ENCODE data around the gene MCM8. TPM values are rescaled to one million over a fixed set of nuclear protein-coding genes. Genes with fewer than 3 reads are reported as not detected.

MCM8 gene
- total RNA-seq, 1 donor from 2014 or later: 10.4 TPM

DNA sequence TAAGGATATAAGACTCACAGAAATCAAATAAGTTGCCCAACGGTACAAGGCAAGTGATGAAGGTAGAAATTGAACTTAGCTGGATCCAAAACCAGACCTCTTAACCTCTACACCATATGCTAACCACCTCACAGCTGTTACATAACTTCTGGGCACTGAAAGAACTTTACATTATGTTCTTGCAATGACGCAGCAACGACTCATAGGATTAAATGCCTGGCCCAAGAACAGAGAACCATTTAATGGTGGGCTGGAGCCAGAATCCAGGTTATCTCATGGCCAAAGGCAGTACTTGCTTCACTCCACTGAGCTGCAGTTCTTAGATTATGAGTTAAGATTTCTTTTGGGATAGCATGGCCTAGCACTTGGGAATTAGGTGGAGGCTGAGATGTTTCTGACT lies 4.5 kb upstream of the MCM8 start:
- DNase-seq (ENCODE audit: low read depth): no peak

DNA sequence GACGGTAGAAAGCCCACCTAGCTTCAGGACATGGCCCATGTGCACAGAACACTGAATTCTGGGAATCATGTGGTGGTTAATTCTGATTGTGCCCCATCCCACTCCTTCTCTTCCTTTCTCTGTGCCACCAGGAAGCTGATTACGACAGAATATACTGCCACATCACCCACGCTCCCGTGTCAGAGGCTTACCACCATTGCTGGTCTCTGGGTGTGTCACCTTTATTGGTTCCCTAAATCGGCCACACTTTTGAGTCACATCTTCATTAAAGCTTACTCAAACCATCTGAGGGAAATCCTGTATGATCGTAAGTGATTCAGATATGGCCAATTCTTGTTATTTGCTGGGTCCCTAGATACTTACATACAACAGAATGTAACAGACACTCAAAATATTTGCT lies 3.2 kb upstream of the MCM8 start:
- no peak for DNase-seq (ENCODE audit: low read depth)

DNA sequence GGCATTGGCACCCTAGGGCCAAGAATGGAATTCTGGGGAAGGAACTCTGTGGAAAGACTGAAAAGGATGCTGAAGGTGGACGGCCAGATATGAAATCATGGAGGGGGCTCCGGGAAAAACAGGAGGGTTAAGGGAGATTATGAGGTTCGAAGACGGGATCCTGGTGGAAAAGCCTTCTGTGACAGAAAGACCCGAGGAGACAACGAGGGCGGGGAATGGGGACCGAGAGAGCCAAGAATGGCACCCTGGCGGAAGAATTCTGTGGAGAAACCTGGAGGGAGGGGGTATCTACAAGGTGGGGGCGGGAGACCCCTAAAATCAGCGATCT lies 545 bp upstream of the MCM8 start:
- DNase-seq (ENCODE audit: low read depth): no peak

DNA sequence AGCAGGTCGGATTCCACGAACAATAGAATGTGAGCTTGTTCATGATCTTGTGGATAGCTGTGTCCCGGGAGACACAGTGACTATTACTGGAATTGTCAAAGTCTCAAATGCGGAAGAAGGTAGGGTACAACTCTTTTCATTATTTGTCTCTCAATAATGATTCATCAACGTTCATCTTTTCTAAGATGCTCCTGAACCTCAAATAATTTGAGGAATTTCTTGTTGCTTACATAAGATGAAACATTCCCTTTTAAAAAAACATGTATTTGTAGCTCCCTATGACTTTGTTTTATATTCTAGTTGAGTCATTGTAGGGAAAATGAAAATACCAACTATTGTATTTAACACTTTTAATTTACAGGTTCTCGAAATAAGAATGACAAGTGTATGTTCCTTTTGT lies 17.0 kb downstream of the MCM8 start:
- DNase-seq (ENCODE audit: low read depth): no peak

DNA sequence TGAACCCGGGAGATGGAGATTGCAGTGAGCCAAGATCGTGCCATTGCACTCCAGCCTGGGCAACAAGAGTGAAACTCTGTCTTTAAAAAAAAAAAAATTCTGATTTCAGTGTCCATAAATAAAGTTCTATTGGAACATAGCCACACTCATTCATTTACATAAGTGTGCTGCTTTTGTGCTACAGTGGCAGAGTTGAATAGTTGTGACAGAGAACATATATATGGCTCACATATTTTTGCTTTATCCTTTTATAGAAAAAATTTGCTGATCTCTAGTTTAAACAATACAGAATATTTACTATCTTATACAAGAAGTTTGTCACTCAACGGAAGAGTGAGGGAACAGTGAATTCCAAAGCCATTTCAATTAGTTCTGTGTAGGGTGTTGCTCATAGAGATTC lies 18.0 kb downstream of the MCM8 start:
- DNase-seq (ENCODE audit: low read depth): no peak

DNA sequence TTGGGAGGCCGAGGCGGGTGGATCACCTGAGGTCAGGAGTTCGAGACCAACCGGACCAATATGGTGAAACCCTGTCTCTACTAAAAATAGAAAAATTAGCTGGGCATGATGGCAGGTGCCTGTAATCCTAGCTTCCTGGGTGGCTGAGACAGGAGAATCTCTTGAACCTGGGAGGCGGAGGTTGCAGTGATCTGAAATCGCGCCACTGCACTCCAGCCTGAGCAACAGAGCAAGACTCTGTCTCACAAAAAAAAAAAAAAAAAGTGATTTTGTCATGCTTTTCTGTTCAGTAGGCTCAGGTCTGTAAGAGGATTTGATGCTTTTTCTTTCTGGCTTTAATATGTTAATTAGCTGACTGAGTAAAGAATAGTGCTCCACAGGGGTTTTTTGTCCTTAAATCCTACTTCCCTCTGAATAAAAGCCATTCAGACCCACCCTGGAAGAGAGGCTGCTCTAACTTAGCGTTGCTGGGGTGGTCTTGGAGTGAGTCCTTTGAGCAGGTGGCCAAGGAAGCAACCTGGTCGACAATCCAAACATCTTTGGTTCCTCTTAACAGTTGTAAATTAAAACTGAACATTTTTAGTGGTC lies 19.0 kb downstream of the MCM8 start:
- no peak for DNase-seq (ENCODE audit: low read depth)

DNA sequence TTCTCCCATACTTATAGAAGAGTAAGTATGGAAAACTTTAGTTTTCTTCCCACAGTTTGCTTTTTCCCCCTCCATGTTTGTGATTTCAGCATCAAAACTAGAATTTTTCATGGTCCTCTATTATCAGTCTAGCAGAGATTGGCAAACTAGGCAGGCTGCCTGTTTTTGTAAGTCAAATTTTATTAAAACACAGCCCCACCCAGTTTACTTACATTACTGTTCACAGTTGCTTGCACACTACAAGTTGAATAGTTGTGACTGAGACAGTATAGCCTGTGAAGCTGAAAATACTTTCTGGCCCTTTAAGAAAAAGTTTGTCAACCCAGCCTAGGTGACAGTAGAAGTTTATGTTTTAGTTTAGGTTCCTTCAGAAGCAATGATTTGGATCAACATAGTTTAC lies 19.5 kb downstream of the MCM8 start:
- DNase-seq (ENCODE audit: low read depth): no peak

DNA sequence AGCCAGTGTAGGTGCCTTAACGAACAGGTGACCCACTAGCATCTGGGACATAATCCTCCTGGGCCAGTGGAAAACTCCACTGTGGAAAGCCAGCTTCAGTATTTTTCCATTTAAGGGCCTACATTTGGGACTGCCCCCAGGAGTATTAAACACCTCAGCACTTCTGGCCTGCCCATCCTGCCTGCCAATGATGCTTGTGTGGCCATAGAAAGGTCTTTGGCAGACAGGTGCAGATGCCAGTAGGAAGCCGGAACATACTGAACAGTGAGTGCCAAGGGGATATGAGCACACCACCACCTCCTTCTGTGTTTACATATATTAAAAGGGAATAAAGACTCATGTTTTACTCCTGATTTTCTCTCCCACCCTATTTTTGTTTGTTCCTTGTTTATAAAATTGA lies 19.9 kb downstream of the MCM8 start:
- no peak for DNase-seq (ENCODE audit: low read depth)

DNA sequence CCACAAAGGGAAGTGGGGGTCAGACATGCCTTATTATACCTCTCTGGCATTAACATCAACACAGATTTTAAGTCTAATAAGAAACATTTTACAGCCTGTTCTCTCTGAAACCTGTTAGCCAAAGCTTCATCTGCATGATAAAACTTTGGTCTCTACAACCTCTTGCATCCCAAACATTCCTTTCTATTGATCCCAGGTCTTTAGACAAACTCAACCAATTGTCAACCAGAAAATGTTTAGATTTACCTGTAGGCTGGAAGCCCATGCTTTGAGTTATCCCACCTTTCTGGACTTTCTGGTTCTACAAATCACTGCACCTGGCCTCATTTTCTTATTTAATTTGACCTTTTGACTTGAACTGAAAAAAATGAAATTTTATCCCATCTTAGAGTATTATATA lies 20.8 kb downstream of the MCM8 start:
- no peak for DNase-seq (ENCODE audit: low read depth)

DNA sequence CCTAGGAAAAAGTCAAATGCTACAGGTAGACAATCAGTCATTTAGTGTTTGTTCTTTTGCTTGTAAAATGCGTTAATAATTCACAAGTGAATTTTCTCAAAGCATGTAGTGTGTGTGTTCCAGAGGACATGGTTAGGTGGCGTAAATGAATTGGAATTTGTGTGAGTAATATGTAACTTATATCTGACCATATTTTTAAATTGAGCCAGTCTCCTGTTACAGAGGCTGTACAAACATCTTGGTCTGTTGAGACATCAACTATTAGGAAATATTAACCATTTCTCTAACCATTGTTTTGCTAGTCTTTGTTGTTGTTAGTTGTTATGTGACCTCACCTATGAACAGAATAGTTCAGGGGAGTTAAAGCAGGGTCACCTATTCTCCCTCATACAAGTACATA lies 22.7 kb downstream of the MCM8 start:
- peak; percentile 100 for DNase-seq (ENCODE audit: low read depth)

DNA sequence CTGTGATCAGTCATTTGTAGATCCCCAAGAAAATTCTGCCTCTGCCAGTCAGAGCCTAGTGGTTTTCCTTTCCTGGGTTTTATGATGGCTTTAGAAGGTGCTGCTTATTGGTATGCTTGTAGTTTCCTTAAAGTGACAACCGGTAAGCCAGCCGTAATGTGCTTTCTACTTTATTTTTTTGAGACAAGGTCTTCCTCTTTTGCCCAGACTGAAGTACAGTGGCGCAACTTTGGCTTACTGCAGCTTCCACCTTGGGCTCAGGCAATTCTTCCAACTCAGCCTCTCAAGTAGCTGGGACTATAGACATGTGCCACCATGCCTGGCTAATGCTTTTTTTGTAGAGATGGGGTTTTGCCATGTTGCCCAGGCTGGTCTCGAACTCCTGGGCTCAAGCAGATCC lies 23.5 kb downstream of the MCM8 start:
- DNase-seq (ENCODE audit: low read depth): peak; percentile 29

DNA sequence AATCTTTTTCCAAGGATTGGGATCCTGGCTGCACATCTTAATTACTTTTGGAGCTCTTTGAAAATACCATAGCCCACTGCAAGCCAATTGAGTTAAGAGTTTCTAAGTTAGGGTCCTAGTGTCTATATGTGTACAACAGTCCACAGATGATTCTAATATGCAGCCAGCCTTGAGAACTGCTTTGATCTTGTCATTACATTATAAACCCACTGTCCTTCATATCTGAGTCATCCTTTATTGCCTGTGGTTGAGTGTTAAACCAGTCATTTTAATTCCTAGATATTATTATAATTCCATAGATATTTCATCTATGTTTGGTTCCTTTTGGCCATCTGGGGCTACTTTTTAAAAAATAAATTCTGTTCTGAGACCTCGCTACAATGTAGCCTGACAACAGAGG lies 24.1 kb downstream of the MCM8 start:
- DNase-seq (ENCODE audit: low read depth): peak; percentile 33

DNA sequence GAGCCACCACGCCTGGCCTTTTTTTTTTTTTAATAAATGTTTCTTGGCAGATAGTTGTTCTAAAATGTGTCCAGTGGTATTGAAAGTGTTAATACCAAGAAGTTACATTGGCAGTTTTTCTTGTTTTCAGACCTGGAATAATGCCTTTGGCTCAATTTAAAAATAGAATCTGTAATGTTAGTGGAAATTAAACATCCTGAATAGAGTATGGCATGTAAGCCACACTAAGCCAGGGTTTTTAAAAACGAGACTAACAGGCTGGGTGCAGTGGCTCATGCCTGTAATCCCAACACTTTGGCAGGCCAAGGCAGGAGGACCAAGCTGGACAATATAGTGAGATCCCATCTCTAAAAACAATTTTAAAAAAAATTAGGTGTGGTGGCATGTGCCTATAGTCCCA lies 25.3 kb downstream of the MCM8 start:
- no peak for DNase-seq (ENCODE audit: low read depth)

DNA sequence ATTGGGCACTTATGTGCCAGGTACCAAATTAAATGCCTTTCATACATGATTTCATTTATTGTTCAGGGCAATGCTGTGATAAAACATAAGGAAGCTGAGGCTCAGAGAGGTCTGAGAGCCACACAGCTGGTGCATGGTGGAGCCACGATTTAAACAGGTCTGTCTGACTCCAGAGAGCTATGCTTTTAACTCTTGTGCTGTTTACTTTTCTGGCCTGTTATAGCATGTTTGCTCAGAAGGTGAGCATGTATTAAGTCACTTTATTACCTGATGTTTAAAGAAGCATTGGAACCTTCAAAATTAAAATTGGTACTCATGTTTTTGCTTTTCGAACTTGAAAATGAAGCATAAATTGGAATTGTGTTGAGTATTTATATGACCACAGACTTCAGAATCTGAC lies 26.8 kb downstream of the MCM8 start:
- no peak for DNase-seq (ENCODE audit: low read depth)

DNA sequence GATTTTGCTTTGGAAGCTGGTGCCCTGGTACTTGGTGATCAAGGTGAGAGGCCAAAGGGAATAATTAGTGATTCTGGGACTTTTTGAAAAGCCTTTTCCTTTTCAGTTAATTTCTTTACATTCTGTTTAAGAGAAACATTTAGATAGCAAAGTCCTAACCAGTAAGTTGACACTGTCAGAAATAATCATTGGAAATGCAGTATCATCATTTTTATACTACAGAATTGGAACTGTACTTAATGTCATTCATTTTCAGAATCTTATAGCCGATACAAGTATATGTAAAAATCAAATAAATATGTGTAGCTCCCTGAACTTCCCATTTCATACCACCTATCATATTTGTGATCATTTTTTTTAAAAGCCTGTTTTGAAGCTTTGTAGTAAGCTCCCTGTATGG lies 27.5 kb downstream of the MCM8 start:
- no peak for DNase-seq (ENCODE audit: low read depth)

DNA sequence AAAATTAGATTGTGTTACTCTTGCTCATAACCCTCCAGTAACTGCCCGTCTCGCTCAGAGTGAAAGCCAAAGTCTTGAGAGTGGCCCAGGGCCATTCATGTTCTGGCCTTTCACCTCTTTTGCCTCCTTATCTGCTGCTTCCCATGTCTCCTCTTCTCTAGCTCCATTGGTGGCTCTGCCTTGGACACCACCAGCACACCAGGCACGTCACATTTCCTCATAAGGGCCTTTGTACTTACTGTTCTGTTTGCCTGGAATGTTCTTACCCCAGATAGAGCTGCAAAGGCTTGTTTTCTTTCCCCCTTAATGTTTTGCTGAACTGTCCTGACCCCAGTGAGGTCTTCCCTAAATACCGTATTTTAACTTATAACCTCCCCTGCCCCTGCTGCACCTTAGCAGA lies 29.3 kb downstream of the MCM8 start:
- no peak for DNase-seq (ENCODE audit: low read depth)

DNA sequence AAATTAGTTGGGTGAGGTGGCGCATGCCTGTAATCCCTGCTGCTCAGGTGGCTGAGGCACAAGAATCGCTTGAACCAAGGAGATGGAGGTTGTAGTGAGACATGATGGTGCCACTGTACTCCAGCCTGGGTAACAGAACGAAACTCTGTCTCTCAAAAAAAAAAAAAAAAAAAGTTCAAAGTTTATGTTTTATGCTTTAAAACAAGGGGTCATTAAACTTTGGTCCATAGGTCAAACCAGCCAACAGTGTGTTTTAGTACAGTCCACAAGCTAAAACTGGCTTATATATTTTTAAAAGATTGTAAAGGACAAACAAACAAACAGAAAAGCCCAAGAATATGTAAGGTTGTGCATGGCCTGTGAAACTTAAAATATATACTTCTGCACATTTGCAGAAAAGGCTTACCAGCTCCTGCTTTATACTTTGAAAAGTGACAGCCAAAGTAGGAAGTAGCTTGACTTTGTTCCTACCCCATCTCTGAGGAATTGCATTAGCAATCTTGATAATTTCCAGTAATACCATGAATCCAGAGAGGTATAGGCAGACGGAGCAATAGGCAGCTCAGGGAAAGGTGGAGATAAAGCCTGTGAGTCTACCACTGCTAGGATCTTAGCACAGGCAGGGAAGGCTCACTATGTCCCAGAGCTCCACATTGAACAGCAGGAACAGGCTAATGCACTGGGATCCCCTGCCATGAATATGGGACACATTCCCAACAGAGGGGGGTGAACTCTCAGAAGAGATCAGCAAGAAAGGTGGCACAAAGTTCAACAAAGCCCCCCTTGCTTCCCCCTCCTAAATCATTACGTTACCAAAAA lies 30.5 kb downstream of the MCM8 start:
- DNase-seq (ENCODE audit: low read depth): no peak

DNA sequence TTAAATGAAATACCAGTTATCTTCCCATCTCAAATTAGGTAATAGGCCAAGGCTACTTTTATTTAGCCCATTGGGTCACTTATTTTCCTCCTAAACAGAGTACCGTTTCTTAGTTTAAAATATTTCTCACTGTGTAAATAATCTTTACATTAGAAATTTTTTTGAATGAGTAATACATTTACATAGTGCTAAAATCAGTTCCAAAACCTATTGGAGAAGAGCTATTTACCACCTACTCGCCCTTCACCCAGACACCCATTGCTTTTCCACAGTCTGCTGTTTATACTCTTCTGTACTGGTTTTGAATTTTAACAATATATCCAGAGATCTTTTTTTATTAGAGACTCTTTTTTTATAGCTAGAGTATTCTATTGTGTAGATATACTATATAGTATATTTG lies 36.9 kb downstream of the MCM8 start:
- no peak for DNase-seq (ENCODE audit: low read depth)

DNA sequence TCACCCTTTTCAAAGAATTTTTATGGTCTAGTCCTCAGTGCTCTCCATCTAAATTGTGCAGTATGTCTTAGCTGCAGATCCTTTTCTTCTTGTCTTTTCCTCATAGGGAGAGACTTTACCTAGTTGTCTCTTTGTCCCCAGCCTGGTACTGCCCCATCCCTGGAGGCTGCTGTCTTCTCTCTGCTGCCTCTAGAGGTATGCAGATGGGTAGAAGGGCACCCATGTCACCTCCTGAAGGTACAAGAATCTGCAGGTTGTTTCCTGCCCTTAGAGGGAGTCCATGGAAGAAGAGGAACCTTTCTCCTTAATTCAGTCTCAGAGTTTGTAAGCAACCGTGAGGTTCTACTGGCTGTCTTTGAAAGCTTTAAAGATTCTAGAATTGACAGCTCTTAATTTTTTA lies 39.1 kb downstream of the MCM8 start:
- no peak for DNase-seq (ENCODE audit: low read depth)

DNA sequence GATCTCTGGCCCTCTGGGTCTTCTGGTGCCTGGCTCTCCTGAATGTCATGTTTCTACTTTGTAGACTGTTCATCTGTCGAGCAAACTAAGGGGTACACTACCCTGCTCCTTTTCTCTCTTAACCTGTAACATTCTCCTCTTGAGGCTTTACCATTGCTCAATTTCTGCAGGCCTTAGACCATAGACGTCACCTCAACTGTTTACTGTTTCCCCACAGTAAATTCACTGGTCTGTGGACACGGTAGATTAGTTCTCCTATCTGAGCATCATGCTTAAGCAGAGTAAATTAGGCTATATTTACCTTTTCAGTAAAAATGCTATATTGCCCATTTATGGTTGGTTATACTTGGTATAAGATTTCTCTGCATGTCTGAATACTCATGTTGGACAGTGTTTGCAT lies 40.5 kb downstream of the MCM8 start:
- peak; percentile 71 for DNase-seq (ENCODE audit: low read depth)

DNA sequence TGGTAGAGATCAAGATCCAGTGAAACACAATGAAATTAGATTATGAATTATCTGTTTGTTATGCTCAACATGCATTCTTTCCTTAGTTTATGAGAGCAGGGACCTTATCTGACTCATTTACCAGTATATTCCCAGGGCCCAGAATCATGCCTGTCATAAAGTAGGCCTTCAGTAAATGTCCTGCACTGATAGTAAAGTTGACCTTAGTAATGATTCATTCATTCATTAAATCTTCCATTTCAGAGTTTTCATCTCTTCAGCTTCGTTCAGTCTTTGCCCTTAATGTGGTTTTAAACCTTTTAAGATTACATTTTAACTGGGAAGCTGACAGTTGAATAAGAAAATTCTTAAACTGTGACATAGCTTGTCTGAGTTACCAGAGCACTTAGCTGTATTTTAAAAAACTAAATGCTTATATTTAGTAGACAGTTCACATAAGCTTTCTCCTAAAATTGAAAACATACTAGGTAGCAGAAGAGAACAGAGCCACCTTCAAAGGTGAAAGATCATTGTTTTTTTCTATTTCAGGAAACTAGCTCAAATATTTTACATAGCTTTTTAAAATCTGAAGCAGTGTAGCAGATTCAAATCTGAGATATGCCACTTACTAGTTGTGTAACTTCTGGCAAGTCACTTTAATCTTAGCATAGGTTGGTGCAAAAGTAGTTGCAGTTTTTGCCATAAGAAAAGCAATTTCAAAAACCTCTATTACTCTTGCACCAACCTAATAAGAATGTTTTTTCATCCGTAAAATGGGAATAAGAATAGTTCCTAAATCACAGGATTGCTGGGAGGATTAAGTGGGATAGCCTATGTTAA lies 41.4 kb downstream of the MCM8 start:
- peak; percentile 91 for DNase-seq (ENCODE audit: low read depth)

DNA sequence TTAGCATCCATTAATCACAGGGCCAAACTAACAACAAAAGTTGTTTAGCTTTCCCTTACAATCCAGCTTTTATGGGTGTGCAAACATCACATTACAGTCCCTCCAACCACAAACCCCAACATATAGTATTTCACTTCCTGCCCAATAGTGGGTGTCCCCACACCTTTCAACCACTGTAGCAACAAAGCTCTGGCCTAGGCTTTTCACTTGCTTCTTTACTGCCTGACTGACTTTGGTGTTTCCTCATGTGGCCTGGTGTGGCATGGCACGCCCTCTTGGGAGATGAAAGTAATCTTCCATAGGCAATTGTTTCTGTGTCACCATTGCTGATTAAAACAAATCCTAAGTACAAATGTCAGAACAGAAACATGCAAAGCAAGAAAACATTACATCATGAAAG lies 46.3 kb downstream of the MCM8 start:
- peak; percentile 60 for DNase-seq (ENCODE audit: low read depth)

DNA sequence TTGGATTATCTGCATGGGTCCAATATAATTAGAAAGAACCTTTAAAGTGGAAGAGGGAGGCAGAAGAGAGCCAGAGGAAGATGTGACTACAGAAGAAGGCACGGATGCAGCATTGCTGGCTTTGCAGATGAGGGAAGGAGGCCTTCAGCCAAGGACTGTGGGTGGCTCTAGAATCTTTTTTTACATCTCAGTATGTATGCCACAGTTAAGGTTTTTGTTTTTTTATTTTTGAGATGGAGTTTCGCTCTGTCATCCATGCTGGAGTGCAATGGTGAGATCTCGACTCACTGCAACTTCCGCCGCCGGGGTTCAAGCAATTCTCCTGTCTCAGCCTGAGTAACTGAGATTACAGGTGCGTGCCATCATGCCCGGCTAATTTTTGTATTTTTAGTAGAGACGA lies 49.3 kb downstream of the MCM8 start:
- DNase-seq (ENCODE audit: low read depth): no peak
